ENCODE data around the gene PREX1. TPM values are rescaled to one million over a fixed set of nuclear protein-coding genes. Genes with fewer than 3 reads are reported as not detected.

Gene PREX1
- total RNA-seq, 1 donor from 2014 or later = 33.9 TPM

DNA sequence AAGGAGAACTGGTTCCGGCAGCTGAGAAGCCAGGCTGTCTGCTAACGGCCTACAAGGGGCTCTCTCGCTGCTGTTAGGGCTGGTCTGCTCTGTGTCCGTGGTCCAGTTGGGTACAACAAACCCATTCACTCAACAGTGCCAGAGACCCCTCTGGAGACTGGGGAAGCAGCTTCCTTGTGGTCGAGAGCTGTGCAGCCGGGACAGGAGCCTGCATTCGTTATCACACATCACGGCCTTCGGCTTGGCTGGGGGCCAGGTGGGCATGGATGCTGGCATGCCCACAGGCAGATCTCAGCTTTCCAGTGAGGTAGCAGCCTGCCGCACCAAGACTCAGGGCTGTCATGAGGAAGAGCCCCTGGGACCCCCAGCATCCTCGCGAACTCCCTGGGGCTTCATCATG is 124.7 kb downstream of the PREX1 start:
- ATAC-seq = no peak
- intact Hi-C loops (cut with DNase I) = no loop called here
- DNase-seq (ENCODE audit: low spot score) = no peak

- DNase-seq (ENCODE audit: low spot score) (no peak), ATAC-seq (no peak)
- intact Hi-C loops (cut with DNase I) = no loop called here
These were observed 125.3 kb downstream of the PREX1 start for GRCh38 chr20:48702455-48702913.

- DNase-seq (ENCODE audit: low spot score) = no peak
- ATAC-seq = no peak
These were observed 126.1 kb downstream of the PREX1 start for GRCh38 chr20:48701702-48702101.

GRCh38 chr20:48698507-48699267 is 129.1 kb downstream of the PREX1 start:
- intact Hi-C loops (cut with DNase I) = no loop called here
- DNase-seq (ENCODE audit: low spot score) (no peak), ATAC-seq (no peak)

More at GRCh38 chr20:48701702-48702101, 126.1 kb downstream of the PREX1 start:
- intact Hi-C loops (cut with DNase I) = no loop called here

GRCh38 chr20:48697845-48698491 is 129.8 kb downstream of the PREX1 start:
- peak; percentile 41 for ATAC-seq
- intact Hi-C loops (cut with DNase I) = no loop called here

DNA sequence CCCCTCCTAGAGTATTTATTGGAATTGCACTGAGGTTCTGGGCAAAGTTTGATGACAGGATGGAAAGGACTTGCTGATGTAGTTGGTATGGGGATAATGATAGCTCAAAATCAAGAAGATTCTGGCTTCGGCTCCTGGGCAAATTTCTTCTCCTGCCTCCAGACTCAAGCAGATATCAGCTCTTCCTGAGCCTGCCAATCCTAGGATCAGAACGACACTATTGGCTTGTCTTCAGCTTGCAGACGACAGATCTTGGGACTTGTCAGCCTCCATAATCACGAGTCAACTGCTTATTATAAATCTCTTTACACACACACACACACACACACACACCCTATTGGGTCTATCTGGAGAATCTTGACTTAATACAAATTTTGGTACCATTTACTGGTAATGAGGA is 131.1 kb downstream of the PREX1 start:
- intact Hi-C loops (cut with DNase I) = no loop called here
- no peak for DNase-seq (ENCODE audit: low spot score)
- no peak for ATAC-seq

More at GRCh38 chr20:48697845-48698491, 129.8 kb downstream of the PREX1 start:
- DNase-seq (ENCODE audit: low spot score) = peak; percentile 76

DNA sequence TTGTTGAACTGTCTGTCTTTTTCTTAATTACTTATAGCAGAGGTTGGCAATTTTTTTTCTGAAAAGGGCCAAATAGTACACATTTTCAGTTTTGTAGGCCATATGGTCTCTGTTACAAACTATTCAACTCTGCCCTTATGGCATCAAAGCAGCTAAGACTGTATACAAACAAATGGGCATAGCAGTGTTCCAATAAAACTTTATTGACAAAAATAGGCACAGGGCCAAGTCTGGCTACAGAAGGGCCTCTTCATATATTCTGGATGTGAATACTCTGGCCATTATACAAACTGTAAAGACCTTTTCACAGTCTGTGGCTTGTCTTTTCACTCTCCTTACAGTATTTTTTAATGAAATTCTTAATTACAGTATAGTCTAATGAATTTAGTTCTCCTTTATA is 132.1 kb downstream of the PREX1 start:
- DNase-seq (ENCODE audit: low spot score) (no peak), ATAC-seq (no peak)

GRCh38 chr20:48695255-48695654 is 132.5 kb downstream of the PREX1 start:
- DNase-seq (ENCODE audit: low spot score) = no peak
- ATAC-seq = no peak
- intact Hi-C loops (cut with DNase I) = no loop called here

More for the DNA sequence above, 132.1 kb downstream of the PREX1 start:
- intact Hi-C loops (cut with DNase I) = no loop called here

DNA sequence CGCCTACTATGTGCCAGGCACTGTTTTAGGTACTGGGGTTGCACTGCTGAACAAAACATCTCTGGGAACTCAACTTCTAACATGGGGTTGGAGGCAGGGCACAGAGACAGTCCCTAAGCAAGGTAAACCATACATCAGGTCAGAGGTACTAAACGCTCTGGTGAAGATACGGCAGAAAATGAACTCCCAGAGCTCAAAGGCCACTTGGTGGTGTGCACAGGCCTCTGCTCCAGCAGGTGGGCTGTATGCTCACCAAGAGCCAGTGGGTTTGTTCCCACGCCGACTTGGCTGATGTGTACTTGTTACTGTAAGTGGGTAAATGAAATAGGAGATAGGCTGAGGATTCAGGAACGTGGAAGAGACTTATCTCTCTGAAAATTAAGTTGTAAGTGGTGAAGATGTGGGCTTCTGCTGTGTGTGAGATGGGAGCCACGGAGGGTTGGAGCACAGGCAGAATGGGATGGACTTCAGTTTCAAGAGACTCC is 133.4 kb downstream of the PREX1 start:
- no peak for ATAC-seq
- intact Hi-C loops (cut with DNase I) = no loop called here
- DNase-seq (ENCODE audit: low spot score) = no peak

- no peak for ATAC-seq
- no peak for DNase-seq (ENCODE audit: low spot score)
- intact Hi-C loops (cut with DNase I) = no loop called here
These were observed 136.3 kb downstream of the PREX1 start for GRCh38 chr20:48691523-48691922.

GRCh38 chr20:48690888-48691287 is 136.9 kb downstream of the PREX1 start:
- no peak for ATAC-seq
- intact Hi-C loops (cut with DNase I) = no loop called here
- DNase-seq (ENCODE audit: low spot score) = no peak

DNA sequence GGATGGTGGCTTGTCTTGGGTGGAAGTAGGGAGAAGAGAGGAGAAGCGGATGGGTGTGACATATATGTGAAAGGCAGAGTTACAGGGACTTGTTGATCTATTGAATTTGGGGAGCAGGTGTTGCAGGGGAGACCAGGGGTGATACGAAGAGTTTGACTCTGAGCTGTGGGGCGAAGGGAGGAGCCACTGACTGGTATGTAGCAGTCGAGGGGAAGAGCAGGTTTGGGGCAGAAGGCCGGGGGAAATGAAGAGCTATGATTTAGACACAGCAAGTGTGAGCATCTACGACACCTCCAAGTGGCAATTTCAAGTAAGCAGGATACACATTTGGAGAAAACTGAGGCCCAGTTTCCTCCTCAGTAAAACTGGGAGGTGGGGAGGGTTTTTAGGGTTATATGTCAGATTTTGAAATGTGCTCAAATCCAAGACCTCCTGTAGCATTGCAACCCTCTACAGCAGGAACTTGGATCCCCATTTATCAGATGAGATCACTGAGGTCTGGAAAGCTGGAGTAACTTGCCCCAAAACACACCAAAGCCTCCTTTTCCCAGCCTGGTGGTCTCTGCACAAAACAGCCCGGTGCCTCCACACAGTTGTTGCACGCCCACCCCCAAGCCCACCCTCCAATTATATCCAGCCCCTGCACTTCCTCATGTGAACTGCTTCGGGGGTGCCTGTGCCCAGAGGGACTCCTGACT is 137.8 kb downstream of the PREX1 start:
- no peak for DNase-seq (ENCODE audit: low spot score)

DNA sequence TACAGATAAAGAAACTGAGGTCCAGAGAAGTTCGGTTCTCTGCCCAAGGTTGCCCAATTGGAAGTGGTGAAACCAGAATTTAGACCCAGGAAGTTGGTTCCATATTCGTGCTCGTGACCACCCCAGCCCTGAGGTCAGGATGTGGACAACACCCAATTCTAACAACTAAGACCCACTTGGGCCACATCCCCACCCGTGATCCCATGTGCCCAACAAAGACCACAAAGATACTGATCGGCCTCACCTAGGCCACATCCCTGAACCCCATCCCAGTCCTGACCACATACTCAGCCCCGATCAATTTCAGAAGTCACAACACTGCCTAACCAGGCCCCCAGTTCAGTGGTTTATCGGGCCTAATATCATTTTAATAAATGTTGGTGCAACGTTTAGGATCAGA is 138.4 kb downstream of the PREX1 start:
- DNase-seq (ENCODE audit: low spot score) = no peak
- ATAC-seq = no peak
- intact Hi-C loops (cut with DNase I) = no loop called here

More for the DNA sequence above, 137.8 kb downstream of the PREX1 start:
- ATAC-seq = no peak
- intact Hi-C loops (cut with DNase I) = no loop called here

- no peak for ATAC-seq
- no peak for DNase-seq (ENCODE audit: low spot score)
- intact Hi-C loops (cut with DNase I) = no loop called here
These were observed 139.2 kb downstream of the PREX1 start for GRCh38 chr20:48688579-48688978.

GRCh38 chr20:48687117-48687800 is 140.5 kb downstream of the PREX1 start:
- intact Hi-C loops (cut with DNase I) = no loop called here
- no peak for ATAC-seq
- no peak for DNase-seq (ENCODE audit: low spot score)

- ATAC-seq = peak; percentile 59
- DNase-seq (ENCODE audit: low spot score) = no peak
- intact Hi-C loops (cut with DNase I) = no loop called here
These were observed 141.3 kb downstream of the PREX1 start for GRCh38 chr20:48686238-48687116.

GRCh38 chr20:48685300-48685699 is 142.5 kb downstream of the PREX1 start:
- intact Hi-C loops (cut with DNase I) = no loop called here
- ATAC-seq (no peak), DNase-seq (ENCODE audit: low spot score) (no peak)

GRCh38 chr20:48684501-48685041 is 143.2 kb downstream of the PREX1 start:
- DNase-seq (ENCODE audit: low spot score) = no peak
- intact Hi-C loops (cut with DNase I) = no loop called here
- no peak for ATAC-seq
